HL-60 (cell line): ENCODE measurements around the gene KCNJ15.

Experiments used
- TF ChIP-seq, protein P1 (sequence below): IDR thresholded peaks from one replicate; pipeline ENCODE4 v1.5.1; 2011; ENCODE audit warnings: low read length, control low read depth, inconsistent platforms; ENCODE audit not compliant: insufficient read depth
- TF ChIP-seq, protein P2 (sequence below): IDR thresholded peaks from 2 replicates; pipeline ENCODE4 v1.6.1; 2012; ENCODE audit warnings: low read depth; ENCODE audit not compliant: insufficient replicate concordance

DNA sequence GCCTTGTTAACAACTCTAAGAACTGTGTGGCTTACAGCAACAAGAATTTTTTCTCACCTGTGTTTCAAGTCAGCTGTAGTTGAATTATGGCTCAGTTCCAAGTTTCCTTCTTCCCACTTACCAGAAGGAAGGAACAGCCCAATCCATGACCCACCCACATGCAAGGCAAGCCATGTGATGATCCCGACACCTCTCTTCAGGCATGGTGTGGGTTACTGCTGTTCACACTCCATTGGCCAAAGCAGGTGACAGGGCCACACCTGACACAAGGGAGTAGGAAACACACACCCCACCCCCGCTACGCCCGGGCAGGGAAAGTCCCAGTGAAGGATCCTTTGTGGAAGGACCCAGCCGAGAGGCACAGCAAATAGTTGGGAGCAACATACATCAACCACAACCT lies 36.3 kb downstream of the KCNJ15 start:
- TF ChIP-seq, protein P1, sequence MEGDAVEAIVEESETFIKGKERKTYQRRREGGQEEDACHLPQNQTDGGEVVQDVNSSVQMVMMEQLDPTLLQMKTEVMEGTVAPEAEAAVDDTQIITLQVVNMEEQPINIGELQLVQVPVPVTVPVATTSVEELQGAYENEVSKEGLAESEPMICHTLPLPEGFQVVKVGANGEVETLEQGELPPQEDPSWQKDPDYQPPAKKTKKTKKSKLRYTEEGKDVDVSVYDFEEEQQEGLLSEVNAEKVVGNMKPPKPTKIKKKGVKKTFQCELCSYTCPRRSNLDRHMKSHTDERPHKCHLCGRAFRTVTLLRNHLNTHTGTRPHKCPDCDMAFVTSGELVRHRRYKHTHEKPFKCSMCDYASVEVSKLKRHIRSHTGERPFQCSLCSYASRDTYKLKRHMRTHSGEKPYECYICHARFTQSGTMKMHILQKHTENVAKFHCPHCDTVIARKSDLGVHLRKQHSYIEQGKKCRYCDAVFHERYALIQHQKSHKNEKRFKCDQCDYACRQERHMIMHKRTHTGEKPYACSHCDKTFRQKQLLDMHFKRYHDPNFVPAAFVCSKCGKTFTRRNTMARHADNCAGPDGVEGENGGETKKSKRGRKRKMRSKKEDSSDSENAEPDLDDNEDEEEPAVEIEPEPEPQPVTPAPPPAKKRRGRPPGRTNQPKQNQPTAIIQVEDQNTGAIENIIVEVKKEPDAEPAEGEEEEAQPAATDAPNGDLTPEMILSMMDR: no peak
- TF ChIP-seq, protein P2, sequence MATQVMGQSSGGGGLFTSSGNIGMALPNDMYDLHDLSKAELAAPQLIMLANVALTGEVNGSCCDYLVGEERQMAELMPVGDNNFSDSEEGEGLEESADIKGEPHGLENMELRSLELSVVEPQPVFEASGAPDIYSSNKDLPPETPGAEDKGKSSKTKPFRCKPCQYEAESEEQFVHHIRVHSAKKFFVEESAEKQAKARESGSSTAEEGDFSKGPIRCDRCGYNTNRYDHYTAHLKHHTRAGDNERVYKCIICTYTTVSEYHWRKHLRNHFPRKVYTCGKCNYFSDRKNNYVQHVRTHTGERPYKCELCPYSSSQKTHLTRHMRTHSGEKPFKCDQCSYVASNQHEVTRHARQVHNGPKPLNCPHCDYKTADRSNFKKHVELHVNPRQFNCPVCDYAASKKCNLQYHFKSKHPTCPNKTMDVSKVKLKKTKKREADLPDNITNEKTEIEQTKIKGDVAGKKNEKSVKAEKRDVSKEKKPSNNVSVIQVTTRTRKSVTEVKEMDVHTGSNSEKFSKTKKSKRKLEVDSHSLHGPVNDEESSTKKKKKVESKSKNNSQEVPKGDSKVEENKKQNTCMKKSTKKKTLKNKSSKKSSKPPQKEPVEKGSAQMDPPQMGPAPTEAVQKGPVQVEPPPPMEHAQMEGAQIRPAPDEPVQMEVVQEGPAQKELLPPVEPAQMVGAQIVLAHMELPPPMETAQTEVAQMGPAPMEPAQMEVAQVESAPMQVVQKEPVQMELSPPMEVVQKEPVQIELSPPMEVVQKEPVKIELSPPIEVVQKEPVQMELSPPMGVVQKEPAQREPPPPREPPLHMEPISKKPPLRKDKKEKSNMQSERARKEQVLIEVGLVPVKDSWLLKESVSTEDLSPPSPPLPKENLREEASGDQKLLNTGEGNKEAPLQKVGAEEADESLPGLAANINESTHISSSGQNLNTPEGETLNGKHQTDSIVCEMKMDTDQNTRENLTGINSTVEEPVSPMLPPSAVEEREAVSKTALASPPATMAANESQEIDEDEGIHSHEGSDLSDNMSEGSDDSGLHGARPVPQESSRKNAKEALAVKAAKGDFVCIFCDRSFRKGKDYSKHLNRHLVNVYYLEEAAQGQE: no peak
